SK-N-MC (cell line): Measurements from ENCODE around the gene TP53RK.

Source experiments
- EZH2 ChIP-seq: fragments of 200-600 bp; sonication (generic); IDR thresholded peaks from one replicate; pipeline ENCODE4 v1.6.1; 2017; ENCODE audit warnings: antibody characterized with exemption
- FOXP2 ChIP-seq: optimal IDR thresholded peaks from 2 replicates; pipeline ENCODE3; 2011; ENCODE audit warnings: mild to moderate bottlenecking, moderate library complexity; ENCODE audit not compliant: insufficient read depth; ENCODE audit errors: extremely low read length, control extremely low read depth
- POLR2AphosphoS5 ChIP-seq: IDR thresholded peaks from 2 replicates; pipeline ENCODE4 v1.6.1; 2012; ENCODE audit warnings: mild to moderate bottlenecking, low read depth, low read length, borderline replicate concordance

DNA sequence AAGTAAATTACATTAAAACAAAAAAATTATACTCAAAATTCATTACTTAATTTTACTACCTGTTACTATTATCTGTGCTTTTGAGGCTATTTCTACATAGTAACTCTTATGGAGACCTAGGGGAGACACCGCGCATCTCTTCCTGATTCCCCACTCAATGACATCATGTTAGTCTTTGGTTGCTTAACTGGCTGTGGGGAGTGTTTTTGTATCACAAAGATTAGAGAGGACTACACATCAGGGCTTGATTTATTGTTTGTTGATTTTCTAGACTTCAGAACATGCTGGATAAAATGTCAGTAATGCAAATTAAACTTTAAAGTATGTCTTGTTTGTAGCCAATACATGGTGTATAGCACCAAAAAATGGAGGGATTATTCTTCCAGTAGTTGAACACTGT lies 46.2 kb upstream of the TP53RK start:
- no peak for TF ChIP-seq POLR2AphosphoS5
- TF ChIP-seq EZH2: no peak
- no peak for TF ChIP-seq FOXP2
